ENCODE measurements around the gene ADIG.

Gene ADIG

GRCh38 chr20:38581013-38581412 is at the start of gene ADIG:
Gene ADIG, plus strand, starts transcription at chr20:38581197. Its CDS starts 54 bp downstream, at chr20:38581251.
- no peak for DNase-seq

DNA sequence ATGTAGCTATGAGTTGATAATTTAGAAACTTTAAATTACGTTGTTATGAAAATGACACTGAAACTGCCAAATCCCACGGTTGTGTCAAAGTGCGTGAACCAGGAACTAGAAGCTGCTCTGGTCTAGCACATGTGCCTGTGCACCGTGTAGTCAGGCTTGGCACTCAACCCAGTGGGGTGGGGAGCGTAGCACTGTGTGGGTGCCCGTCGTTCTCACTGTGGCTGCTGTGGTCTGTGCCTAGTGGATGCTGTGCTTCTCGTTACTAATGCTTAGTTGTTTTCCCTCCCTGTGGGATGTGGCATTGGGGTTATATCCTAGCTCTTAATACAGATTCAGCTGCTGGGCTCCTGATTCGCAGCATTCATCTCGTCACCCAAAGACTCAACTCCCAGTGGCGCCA is 46.2 kb upstream of the ADIG start:
- no peak for DNase-seq

DNA sequence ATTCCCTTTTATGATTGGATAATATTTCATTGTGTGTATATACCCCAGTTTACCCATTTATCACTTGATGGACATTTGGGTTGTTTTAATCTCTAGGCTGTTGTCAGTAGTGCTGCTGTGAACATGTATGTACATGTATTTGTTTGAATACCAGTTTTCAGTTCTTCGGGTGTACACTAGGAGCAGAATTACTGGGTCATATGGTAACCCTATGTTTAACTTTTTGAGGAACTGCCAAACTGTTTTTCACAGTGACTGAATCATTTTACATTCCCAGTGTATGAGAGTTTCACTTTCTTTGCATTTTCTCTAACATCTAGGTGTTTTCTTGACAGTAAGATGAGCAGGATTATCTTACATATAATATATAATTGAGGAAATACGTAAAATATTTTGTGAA is 44.7 kb upstream of the ADIG start:
- peak; percentile 1 for DNase-seq

DNA sequence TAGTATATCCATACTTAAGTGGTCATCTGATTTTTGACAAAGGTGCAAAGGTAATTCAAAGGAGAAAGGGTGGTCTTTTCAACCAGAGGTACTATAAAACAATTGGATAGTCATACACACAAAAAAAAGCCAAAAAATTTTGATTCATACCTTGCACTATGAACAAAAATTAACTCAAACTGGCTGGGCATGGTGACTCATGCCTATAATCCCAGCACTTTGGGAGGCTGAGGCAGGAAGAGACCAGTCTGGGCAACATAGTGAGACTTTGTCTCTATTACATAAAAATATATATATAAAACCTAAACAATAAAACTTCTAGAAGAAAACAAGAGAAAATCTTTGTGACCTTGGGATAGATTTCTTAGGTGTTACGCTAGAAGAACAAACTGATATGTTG is 43.8 kb upstream of the ADIG start:
- DNase-seq = no peak

DNA sequence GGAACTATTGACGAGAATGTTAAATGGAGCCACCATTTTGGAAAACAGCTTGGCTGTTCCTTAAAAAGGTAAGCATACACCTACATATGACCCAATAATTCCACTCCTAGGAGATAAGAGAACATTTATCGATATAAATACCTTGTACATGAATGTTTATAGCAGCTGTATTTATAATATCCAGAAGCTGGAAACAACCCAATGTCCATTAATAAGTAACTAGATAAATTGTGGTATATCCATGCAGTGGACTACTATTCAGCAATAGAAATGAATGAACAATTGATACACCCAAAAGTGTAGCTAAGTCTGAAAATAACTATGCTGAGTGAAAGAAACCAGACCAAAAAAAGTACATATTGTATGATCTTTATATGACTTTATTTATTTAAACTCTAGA is 42.2 kb upstream of the ADIG start:
- DNase-seq = no peak

DNA sequence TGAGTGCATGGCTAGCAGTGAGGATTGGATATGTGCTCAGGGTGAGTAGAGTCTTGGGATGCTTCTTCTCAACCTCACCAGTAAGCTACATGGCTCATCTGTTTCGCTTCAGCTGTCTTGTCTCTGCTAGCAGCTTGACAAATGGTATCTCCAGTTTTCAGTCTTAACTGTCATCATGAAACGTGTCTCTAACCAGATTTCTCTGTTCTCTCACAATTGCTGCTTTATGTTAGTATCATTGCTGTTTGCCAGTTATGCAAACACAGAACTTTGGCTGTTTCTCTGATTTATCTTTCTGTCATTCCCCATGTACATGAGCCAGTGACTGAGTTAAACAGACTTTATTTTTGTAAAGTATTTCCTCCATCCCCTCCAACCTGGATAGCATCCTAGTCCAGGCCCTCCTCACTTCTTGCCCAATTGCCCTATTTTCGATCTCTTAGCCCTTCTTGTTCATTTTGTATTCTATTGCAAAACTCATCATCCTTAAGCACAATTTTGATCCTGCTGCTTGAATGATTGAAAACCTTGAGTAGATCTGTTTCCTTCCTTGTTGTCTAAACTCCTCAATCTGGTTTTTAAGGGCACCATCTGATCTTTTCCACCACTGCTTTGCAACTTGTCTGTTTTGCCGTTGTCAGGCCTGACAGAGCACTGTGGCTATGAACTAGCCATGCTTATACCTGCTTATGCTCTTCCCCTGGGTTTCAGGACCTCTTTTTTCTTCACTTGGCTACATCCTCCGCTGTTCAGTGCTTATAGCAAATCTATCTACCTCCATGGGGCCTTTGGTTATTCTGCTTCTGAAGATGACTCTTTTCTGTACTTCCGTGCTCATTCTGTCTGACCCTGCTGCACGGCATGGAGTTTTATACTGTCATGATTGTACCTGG is 37.7 kb upstream of the ADIG start:
- DNase-seq = no peak

DNA sequence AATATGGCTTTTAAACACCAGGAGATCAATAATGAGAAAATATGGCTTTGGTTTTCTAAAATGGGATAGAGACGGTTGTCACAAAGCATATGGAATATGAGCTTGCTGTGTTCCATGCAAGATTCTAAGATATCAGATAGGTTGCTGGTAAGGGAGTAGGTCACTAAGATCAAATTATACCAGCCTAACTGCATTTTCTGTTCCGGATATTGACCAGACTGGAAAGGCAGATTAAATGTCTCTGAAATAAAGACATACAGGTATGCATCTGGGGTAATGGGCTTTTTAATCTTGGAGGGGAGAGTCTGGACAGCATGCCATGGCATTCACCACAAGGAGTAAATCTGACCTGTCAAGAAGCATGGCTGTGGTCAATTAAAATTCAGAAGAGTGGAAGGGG is 35.2 kb upstream of the ADIG start:
- DNase-seq = no peak

DNA sequence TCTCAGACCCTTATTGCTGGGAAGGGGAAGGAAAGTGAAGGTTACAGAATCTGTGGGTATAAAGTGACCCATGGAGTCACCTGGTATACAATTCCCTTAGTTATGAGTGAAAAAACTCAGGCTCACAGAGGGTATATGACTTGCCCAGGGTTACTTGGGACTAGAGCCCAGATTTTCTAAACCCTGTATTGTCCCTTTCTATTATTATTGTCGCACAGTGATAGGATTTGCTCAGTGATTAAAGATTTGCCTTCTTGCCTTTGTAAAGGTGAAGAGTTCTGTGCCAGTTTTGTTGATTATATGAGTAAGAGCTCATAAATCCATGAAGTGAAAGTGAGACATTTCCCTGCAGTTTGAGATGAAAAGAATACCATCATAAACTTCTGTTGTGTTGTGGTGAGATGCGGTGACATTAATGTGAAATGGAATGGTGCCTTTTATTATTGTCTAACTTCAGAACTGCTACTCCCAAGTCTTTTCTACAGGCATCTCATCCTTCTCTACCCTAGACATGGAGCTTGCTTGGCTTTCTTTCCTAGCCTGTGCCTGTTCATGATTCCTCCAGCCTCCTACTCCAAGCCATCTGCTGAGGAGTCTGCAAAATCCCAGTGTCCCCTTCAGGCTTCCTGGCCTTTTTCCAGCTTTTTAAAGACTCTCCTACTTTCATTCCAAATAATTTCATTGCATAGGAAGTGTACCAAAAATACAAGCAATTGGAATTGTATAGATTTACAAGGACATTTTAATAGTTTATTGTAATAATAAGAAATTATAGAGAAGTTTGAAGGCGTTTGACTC is 33.5 kb upstream of the ADIG start:
- no peak for DNase-seq

- DNase-seq = no peak
Measured at GRCh38 chr20:38548356-38549083, 32.5 kb upstream of the ADIG start.

- DNase-seq = no peak
Measured at GRCh38 chr20:38550274-38550673, 30.7 kb upstream of the ADIG start.

- DNase-seq = no peak
Measured at GRCh38 chr20:38551056-38551626, 29.9 kb upstream of the ADIG start.

- DNase-seq = no peak
Measured at GRCh38 chr20:38554986-38555385, 26.0 kb upstream of the ADIG start.

DNA sequence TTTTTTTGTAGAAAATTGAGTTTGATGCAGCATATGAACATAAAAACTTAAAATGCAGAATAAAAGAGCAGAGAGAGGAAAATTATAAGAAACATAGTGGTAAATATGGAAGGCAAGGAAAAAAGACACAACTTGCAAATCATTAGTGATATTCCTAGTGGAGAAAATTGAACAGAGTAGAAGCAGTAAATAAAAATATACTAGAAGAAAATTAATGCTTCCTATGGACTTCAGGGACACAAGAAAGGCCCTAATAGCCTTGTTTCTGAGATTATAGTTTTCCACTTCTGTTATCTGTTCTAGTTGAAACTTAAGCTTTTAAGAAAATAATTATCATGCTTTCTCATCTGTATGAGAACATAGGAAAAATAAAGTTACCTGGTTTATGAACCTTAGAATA is 25.6 kb upstream of the ADIG start:
- no peak for DNase-seq

DNA sequence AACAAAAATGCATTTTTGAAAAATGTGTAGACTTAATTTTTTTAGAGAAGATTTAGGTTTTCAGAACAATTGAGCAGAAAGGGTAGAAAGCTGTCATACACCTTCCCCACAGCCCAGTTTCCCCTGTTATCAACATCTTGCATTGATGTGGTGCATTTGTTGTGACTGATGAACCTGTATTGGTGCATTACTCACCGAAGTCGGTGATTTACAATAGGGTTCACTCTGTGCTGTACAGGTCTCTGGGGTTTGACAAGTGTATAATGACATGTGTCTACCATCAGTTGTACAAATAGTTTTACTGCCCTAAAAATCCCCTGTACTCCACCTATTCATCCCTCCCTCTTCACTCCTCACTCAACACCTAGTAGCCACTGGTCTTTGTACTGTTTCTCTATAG is 23.8 kb upstream of the ADIG start:
- no peak for DNase-seq

DNA sequence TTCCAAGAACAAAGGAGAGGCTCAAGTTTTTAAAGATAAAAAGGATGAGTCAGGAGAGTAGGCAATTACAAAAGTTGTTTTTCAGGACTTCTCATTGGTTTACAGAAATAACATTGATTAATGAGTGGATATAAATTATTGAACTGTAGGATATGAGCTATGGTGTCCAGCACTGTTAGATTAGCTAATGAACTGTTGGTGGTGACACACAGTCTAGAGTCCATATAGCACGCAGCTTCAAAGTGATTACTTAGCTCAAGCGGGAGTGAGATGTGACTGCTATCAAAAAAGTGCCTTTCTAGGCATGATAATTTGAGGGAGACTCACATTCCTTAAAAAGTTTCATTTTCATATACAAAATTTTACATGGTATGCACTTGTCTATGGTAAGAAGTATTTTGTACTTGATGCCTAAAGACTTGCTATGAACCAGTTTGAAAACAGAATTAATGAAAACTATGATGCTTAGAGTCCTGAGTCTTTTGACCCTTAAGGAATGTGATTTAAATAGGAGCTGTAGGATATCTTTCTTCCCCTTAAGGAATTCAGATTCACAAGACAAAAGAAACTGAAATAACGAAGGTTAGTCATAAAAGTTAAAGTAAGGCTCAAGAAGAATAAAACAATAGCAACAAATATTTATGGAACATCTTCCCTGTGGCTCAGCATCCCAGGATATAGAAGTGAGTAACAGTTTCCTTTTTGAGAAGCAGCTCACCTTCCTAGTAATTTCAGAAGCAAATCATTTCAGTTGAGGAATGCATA is 22.2 kb upstream of the ADIG start:
- no peak for DNase-seq

- DNase-seq = no peak
Measured at GRCh38 chr20:38559764-38560163, 21.2 kb upstream of the ADIG start.

DNA sequence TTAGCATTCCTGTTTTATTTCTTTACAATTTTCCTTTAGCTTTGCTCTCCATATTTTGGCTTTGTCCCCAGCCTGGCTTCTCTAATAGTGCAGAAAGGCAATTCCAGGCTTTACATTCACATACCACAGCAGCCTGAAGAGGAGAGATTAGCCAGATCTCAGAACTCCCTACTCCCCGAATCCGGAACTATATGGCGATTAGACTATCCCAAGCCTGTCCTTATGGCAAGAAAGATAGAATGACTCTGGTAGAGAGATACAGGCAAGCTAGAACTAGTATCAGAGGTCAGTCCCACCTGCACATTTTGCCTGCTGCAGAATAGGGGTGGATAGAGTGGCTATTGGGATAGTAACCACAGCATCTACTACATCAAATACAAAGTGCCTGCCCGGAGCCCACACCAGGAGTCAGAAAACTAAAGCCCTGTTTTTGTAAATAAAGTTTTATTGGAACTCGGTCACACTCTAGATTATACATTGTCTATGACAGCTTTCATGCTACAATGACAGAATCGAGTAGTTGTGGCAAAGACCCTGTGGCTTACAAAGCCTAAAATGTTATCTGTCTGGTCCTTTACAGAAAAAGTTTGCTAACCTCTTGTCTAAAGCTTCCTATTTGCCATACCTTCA is 17.1 kb upstream of the ADIG start:
- DNase-seq = no peak

DNA sequence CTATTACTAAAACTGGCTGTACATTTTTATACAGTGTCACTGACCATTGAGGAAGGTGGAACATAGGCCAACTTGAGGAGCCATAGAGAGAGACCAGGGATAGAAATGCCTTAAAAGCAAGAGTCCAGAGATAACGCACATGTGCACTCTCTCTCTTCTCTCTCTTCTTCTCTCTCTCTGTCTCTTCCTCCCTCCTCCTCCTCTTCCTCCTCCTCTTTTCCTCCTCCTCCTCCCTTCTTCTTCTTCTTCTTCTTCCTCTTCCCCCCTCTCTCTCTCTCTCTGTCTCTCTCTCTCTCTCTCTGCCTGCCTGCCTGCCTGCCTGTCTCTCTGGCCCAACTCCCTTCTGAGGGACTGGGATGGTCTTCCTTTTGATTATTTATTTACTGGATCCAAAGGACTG is 16.3 kb upstream of the ADIG start:
- no peak for DNase-seq

DNA sequence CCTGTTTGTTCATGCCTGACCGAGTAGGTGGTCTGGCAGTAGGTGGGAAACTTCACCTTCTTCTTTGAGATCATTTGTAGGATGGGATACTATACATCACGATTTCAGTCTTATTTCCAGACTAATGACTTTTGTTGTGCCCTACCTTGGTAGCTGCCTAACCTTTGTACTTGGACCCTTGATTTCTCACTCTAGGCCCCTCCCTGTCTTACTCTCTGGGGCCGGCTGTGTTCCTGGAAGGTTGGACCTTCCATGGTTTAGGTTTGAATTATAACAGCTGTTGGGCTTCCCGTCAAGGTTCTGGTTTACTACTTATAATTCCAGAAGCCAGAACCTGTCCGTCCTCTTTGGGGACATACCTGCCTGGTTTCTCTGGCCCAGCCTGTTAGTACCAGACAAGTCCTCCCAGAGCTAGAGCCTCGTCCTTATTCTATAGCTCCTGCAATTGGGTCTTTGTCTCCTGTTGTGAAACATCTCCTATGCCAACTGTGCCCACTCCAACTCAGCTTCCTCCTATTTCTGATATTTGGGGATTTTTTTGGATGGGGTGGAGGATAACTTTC is 14.9 kb upstream of the ADIG start:
- no peak for DNase-seq

GRCh38 chr20:38569747-38570525 is 11.1 kb upstream of the ADIG start:
- peak; percentile 78 for DNase-seq

DNA sequence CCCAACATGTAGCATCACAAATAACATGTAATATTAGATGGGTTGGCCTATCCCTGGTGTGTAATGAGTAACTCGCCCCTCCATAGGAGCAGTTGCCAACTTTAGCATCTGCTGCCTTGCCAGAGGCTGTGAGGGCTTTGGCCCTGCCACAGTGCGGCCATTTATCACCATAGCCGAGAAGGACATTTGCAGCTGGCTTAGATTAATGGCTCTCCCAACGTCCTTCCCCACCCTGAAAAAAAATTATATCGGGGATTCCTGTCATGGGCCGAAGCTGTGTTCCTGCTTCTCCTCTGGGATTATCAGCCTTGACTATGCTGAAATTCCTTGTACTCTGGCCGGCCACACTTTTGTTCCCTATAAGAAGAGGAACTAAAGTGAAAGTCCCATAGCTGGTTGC is 7.6 kb upstream of the ADIG start:
- DNase-seq = no peak

Data from suppressor macrophage treated with lipopolysaccharide for 4 hours (primary cell).